OCI-LY1 (cell line): ENCODE data around the gene KRT80.

Experiments
- CTCF ChIP-seq: fragments of 200-600 bp; sonication (generic), shearing (Covaris generic); IDR thresholded peaks from 2 replicates; pipeline ENCODE4 v1.5.1; 2017; ENCODE audit warnings: mild to moderate bottlenecking, antibody characterized with exemption, low read length, moderate library complexity, mixed read lengths
- EZH2 ChIP-seq: fragments of 200-600 bp; sonication (generic), shearing (Covaris generic); IDR thresholded peaks from 2 replicates; pipeline ENCODE4 v1.8.0; 2017; ENCODE audit warnings: borderline replicate concordance, mixed run types, mild to moderate bottlenecking, antibody characterized with exemption, low read length, moderate library complexity, mixed read lengths

- TF ChIP-seq CTCF (no peak), EZH2 (no peak)
Observed at GRCh38 chr12:52234223-52234810, 42.5 kb upstream of the KRT80 start.
